ENCODE data around the gene PCBP3.

DNA sequence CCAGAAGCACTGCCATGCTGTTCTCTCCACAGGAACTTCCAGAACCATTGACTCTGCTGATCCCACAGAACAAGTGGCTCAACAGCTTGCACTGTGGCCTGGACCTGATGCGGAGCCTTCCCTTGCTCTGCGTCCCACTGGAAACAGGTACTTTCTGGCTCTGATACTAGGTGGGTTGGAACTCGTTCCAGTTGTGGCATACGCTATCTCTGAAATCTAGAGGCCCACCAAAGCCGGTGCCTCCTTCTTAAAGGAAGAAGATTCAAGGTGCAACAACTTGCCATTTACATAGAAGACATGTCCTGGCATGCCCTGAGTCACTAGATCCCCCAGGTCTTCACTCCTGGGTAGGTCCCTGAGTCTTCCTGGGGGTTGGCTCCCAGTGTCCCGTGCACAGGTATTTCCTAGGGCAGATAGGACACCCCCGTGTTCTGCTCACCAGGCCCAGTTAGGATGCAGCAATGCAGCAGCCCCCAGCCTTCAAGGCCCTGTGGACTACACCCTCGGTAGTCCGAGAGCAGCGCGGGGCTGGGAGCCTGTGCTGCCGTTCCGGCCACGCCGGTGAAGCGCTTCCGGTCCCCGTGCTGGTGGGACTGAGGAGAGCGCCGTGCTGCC lies 10.8 kb upstream of the PCBP3 start:
- TF ChIP-seq YY1 (IDR thresholded peaks at IDR 0.05; ENCODE audit: insufficient read depth, insufficient read length) (no peak), ZNF274 (IDR thresholded peaks at IDR 0.05; ENCODE audit: low read depth, low read length) (no peak)
